ENCODE measurements around the gene PTDSS2.
A peak's percentile ranks its signal among the peaks of the same experiment; 100 is the strongest.

Gene PTDSS2

GRCh38 chr11:494761-495536, 44.9 kb downstream of the PTDSS2 start:
- DNase-seq = no peak

GRCh38 chr11:495537-495931, 45.5 kb downstream of the PTDSS2 start:
- no peak for DNase-seq

GRCh38 chr11:496834-497564, 46.9 kb downstream of the PTDSS2 start:
- no peak for DNase-seq

- no peak for DNase-seq
Measured at GRCh38 chr11:497565-498296, 47.7 kb downstream of the PTDSS2 start.

- DNase-seq = no peak
Measured at GRCh38 chr11:498297-499181, 48.5 kb downstream of the PTDSS2 start.

GRCh38 chr11:499201-500076, 49.4 kb downstream of the PTDSS2 start:
- no peak for DNase-seq

- no peak for DNase-seq
Measured at GRCh38 chr11:501001-501682, 51.1 kb downstream of the PTDSS2 start.

- no peak for DNase-seq
Measured at GRCh38 chr11:501683-502287, 51.7 kb downstream of the PTDSS2 start.

- DNase-seq = no peak
Measured at GRCh38 chr11:502288-503178, 52.5 kb downstream of the PTDSS2 start.

- DNase-seq = peak; percentile 45
Measured at GRCh38 chr11:503179-503981, 53.3 kb downstream of the PTDSS2 start.

- DNase-seq = no peak
Measured at GRCh38 chr11:504053-504993, 54.2 kb downstream of the PTDSS2 start.

- no peak for DNase-seq
Measured at GRCh38 chr11:504994-505344, 54.9 kb downstream of the PTDSS2 start.

- DNase-seq = peak; percentile 97
Measured at GRCh38 chr11:506238-506994, 56.3 kb downstream of the PTDSS2 start.

- DNase-seq = peak; percentile 97
Measured at GRCh38 chr11:506995-507726, 57.1 kb downstream of the PTDSS2 start, which contains the start of gene RNH1. TSS of gene RNH1 (minus strand) at chr11:507242. CDS start at chr11:502162, 5,080 bp downstream.

GRCh38 chr11:507727-508515, 57.8 kb downstream of the PTDSS2 start:
- no peak for DNase-seq
